Stimulated activated CD4-positive, alpha-beta T cell treated with anti-CD3 and anti-CD28 coated beads, Interleukin-1b, Interleukin-23, amount 100 ng/mL, for 24 hours (primary cell): ENCODE results near the gene LCN9.
"Not testable (repeated sequence)": the region's sequence is repeated elsewhere in the genome, so short reads cannot be mapped to it uniquely, and the experiment has no call there.

Experiments
- DNase-seq, 4 experiments: peaks; one replicate each; pipeline ENCODE4 v3.0.0-alpha.2; 2020; ENCODE audit warnings: low read depth in 4 of 4, low spot score in 1 of 4

LCN9 gene, protein sequence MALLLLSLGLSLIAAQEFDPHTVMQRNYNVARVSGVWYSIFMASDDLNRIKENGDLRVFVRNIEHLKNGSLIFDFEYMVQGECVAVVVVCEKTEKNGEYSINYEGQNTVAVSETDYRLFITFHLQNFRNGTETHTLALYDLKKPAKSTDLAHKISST

GRCh38 chr9:135662758-135663450, at the start of gene LCN9:
LCN9 (plus strand) TSS chr9:135663309; CDS start chr9:135663322, 13 bp downstream.
- no peak for DNase-seq

GRCh38 chr9:135613946-135614805, 48.9 kb upstream of the LCN9 start:
- no peak for DNase-seq

GRCh38 chr9:135614821-135615665, 48.1 kb upstream of the LCN9 start:
- DNase-seq, result no peak

GRCh38 chr9:135615666-135616618, 47.2 kb upstream of the LCN9 start:
- DNase-seq, result no peak

GRCh38 chr9:135616619-135617537, 46.2 kb upstream of the LCN9 start:
- no peak for DNase-seq

DNA sequence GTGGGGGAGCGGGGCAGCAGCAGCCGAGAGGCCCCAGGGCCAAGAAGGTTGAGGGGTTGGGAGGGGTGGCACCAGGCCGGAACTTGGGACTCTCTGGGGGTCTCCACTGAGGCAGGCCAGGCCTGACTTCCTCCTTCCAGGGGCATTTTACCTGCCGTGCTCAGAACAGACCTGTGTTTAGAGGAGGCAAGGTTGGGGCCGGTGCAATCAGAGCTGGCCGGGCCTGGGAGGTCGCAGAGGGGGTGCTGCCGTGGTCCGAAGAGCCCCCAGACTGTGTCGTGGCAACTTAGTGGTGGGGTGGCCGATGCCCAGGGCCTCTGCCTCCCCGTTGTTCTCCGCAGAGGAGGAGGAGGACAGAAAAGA, 45.6 kb upstream of the LCN9 start:
- DNase-seq, result no peak

- DNase-seq, result no peak
Measured at GRCh38 chr9:135617991-135618411, 45.1 kb upstream of the LCN9 start.

DNA sequence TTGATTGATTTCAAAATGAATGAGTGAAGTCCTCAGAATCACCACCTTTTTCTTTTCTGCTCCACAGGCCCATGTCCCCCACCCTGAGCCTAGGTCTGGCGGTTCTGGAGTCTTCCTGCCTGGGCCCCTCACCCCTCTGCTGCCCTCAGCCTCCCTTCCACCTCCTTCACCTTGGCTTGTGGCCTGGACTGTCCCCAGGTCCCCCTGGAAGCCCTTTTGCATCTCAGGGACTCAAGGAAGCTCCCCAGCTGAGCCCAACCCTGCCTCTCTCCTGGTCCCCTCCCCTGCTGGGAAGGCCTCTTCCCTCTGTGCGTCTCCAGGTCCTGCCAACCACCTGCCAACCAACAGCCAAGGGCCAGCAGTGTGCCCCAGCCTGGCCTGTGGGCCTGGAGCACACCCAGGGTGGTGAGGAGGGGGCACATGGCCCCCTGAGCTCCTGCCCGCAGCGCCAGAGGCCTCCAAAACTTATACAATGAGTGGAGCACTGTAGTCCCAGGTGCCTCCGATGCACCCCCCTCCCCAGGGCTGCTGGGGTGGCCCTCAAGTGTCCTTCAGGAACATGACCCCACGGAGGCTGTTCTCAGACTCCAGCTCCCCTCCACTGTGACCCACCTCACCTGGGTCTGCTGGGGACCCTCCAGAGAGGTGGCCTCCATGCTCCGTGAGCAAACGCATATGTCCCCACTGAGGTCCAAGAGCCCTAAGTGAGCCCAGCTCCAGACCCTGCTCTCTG, 44.1 kb upstream of the LCN9 start:
- DNase-seq, result no peak

- DNase-seq, result no peak
Measured at GRCh38 chr9:135619599-135619886, 43.6 kb upstream of the LCN9 start.

- no peak for DNase-seq
Measured at GRCh38 chr9:135620558-135620957, 42.6 kb upstream of the LCN9 start.

- no peak for DNase-seq
Measured at GRCh38 chr9:135622415-135623020, 40.6 kb upstream of the LCN9 start.

- DNase-seq, result no peak
Measured at GRCh38 chr9:135624282-135624681, 38.8 kb upstream of the LCN9 start.

GRCh38 chr9:135632841-135633240, 30.3 kb upstream of the LCN9 start:
- no peak for DNase-seq

- DNase-seq, result not testable (repeated sequence)
Measured at GRCh38 chr9:135636930-135637530, 26.1 kb upstream of the LCN9 start.

DNA sequence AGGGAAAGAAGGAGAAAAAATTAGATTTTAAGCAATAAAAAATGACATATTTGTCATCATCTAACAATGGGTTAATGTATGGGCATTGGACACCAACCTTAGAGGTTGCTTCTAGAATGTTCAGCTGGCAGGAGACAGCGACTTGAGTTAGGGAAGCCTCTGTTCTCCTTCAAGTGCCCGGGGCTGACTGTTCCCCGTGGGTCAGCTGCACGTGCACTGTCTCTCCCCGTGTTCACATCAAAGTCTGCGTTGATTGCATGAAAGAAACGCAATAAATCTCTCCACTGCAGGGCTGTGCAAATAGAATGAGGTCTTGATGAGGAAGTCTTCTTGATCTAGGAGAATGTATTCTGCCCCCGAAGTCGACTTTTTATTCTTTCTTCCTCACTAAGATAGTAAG, 23.9 kb upstream of the LCN9 start, which contains the start of gene GLT6D1:
Gene GLT6D1 (minus strand): TSS at position 345 of the 400 bp plus-strand sequence. CDS start 353 bp downstream, outside the sequence.
- DNase-seq, result no peak

DNA sequence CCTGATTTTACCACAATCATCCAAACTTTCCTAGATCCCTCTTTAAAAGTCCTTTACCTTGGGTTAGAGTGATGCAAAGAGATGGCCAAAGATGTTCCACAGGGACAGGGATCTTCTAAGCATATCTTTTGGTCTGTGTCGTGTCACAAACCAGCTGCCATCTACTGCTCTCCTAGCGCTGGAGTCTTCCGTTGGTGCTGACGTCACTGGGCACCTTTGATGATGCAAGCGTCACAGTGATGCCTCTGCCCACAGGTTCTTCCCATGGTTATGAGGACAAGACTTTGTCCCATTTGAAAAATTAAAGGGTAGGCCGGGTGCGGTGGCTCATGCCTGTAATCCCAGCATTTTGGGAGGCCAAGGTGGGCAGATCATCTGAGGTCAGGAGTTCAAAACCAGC, 22.1 kb upstream of the LCN9 start:
- DNase-seq, result no peak

DNA sequence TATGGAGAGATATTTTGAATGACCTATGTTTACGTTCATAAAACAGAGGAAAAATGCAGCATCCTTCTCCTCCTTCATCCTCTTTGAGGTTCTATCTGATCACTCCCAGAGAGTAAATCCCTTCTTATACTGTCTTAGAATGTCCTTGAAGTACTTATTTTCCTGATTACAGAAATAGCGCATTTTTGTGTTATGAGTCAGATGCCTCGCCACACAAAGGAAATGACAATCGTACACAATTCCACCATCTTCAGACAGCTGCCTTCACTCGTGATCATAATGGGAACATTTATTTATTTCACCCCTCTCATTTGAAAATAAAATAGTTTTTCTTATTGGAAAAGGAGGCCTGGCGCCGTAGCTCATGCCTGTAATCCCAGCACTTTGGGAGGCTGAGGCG, 21.4 kb upstream of the LCN9 start:
- no peak for DNase-seq
